H1 (cell line): Measurements from ENCODE around the gene ACVRL1. TPM values are rescaled to one million over a fixed set of nuclear protein-coding genes. Genes with fewer than 3 reads are reported as not detected.

Experiments
- CTCF ChIA-PET: fragments of 300-600 bp; sonication (Branson Sonifier 250); formaldehyde crosslinking; loops from one replicate; lab custom pipeline; 2021; ENCODE audit not compliant: partially characterized antibody; lab: Charles Lee
- POLR2A ChIA-PET: fragments of 300-600 bp; sonication (Branson Sonifier 250); formaldehyde crosslinking; loops from one replicate; lab custom pipeline; 2021; ENCODE audit warnings: inconsistent platforms; ENCODE audit not compliant: partially characterized antibody; lab: Charles Lee
- DNase-seq, 2 experiments: peaks; one replicate each; pipeline versions ENCODE4 v3.0.0 to v3.0.0-alpha.2; 2010 to 2022; ENCODE audit warnings: low spot score in 2 of 2, low read depth in 1 of 2, mixed read lengths in 1 of 2
- FAIRE-seq: peaks from 2 replicates; lab custom pipeline; 2011; peaks lifted over from hg19 to GRCh38; lab: Jason Lieb, UNC
- H2AFZ ChIP-seq: 2 replicates; pipeline ENCODE4 v1.8.1; 2012; ENCODE audit warnings: low read length, inconsistent platforms
- H2AK5ac ChIP-seq: 2 replicates; pipeline ENCODE4 v1.6.1; 2013; ENCODE audit warnings: low read depth, low read length
- H2BK120ac ChIP-seq: replicated peaks from 2 replicates; pipeline ENCODE3; 2013; ENCODE audit warnings: low read depth, low read length, inconsistent platforms
- H2BK12ac ChIP-seq: 2 replicates; pipeline ENCODE4 v1.6.1; 2013; ENCODE audit warnings: low read depth, low read length
- H2BK15ac ChIP-seq: 2 replicates; pipeline ENCODE4 v1.6.1; 2013; ENCODE audit warnings: low read length
- H2BK20ac ChIP-seq: 2 replicates; pipeline ENCODE4 v1.6.1; 2013; ENCODE audit warnings: low read length
- H2BK5ac ChIP-seq: 2 replicates; pipeline ENCODE4 v1.6.1; 2013; ENCODE audit warnings: low read depth, low read length
- H3K14ac ChIP-seq: 2 replicates; pipeline ENCODE4 v1.6.1; 2013; ENCODE audit warnings: inconsistent platforms; ENCODE audit not compliant: insufficient read length
- H3K18ac ChIP-seq: 2 replicates; pipeline ENCODE4 v1.6.1; 2013; ENCODE audit warnings: low read length; ENCODE audit errors: extremely low read depth
- H3K23ac ChIP-seq: 2 replicates; pipeline ENCODE4 v1.6.1; 2013; ENCODE audit warnings: inconsistent platforms; ENCODE audit not compliant: insufficient read length
- H3K23me2 ChIP-seq: 2 replicates; pipeline ENCODE4 v1.6.1; 2013; ENCODE audit warnings: low read depth, low read length
- H3K27ac ChIP-seq: 2 replicates; pipeline ENCODE4 v1.6.1; 2011; ENCODE audit warnings: low read depth, low read length, inconsistent platforms
- H3K27me3 ChIP-seq, 4 experiments: replicated peaks in 1 of 4; 1 replicate in 1 of 4; 2 replicates in 3 of 4; pipeline versions ENCODE4 v1.6.1 to v1.8.1; 2011 to 2013; ENCODE audit warnings: low read length in 3 of 4, mild to moderate bottlenecking in 3 of 4, inconsistent platforms in 2 of 4, mixed read lengths in 2 of 4, moderate library complexity in 1 of 4; ENCODE audit not compliant: control insufficient read depth in 3 of 4, insufficient read depth in 3 of 4; ENCODE audit errors: extremely low read depth in 1 of 4
- H3K36me3 ChIP-seq, 4 experiments: 2 replicates each; pipeline versions ENCODE4 v1.6.1 to v1.8.1; 2011 to 2013; ENCODE audit warnings: mild to moderate bottlenecking in 4 of 4, low read length in 3 of 4, moderate library complexity in 2 of 4, control low read depth in 1 of 4, inconsistent platforms in 1 of 4; ENCODE audit not compliant: insufficient read depth in 4 of 4, control insufficient read depth in 2 of 4
- H3K4ac ChIP-seq: replicated peaks from 2 replicates; pipeline ENCODE3; 2013; ENCODE audit warnings: low read length, low read depth, mixed read lengths, inconsistent platforms; ENCODE audit not compliant: insufficient read length
- H3K4me1 ChIP-seq, 4 experiments: replicated peaks in 1 of 4; 1 replicate in 1 of 4; 2 replicates in 3 of 4; pipeline versions ENCODE4 v1.6.1 to v1.8.1; 2011 to 2013; ENCODE audit warnings: low read length in 3 of 4, inconsistent platforms in 2 of 4, mixed read lengths in 1 of 4; ENCODE audit not compliant: insufficient read depth in 4 of 4, control insufficient read depth in 3 of 4
- H3K4me2 ChIP-seq, 2 experiments: 2 replicates each; pipeline versions ENCODE4 v1.6.1 to v1.8.1; 2011 to 2013; ENCODE audit warnings: low read depth in 2 of 2, low read length in 2 of 2, control low read depth in 1 of 2, inconsistent platforms in 1 of 2, mild to moderate bottlenecking in 1 of 2; ENCODE audit not compliant: insufficient read depth in 1 of 2
- H3K4me3 ChIP-seq, 4 experiments: fragments of 200-600, 300-600 bp in 1 of 4; sonication (generic), shearing (Covaris generic), sonication (Bioruptor Twin) in 1 of 4; 2 replicates each; pipeline versions ENCODE4 v1.5.1 to v1.8.1; 2011 to 2016; ENCODE audit warnings: low read length in 4 of 4, low read depth in 3 of 4, control low read depth in 2 of 4, inconsistent platforms in 2 of 4, mild to moderate bottlenecking in 2 of 4, mixed read lengths in 1 of 4, moderate library complexity in 1 of 4; ENCODE audit not compliant: insufficient read depth in 2 of 4; ENCODE audit errors: extremely low read depth in 1 of 4
- H3K56ac ChIP-seq: replicated peaks from 2 replicates; pipeline ENCODE3; 2013; ENCODE audit warnings: low read depth, mild to moderate bottlenecking, mixed read lengths, low read length, inconsistent platforms; ENCODE audit not compliant: insufficient read length
- H3K79me1 ChIP-seq: 2 replicates; pipeline ENCODE4 v1.6.1; 2013; ENCODE audit warnings: low read depth, low read length, control low read depth
- H3K79me2 ChIP-seq, 2 experiments: 2 replicates each; pipeline versions ENCODE4 v1.6.1 to v1.8.1; 2012 to 2013; ENCODE audit warnings: low read length in 2 of 2, mild to moderate bottlenecking in 2 of 2, inconsistent platforms in 1 of 2; ENCODE audit not compliant: insufficient read depth in 2 of 2, control insufficient read depth in 1 of 2
- H3K9ac ChIP-seq, 4 experiments: replicated peaks in 1 of 4; 1 replicate in 1 of 4; 2 replicates in 3 of 4; pipeline versions ENCODE4 v1.6.1 to v1.8.1; 2011 to 2013; ENCODE audit warnings: low read depth in 3 of 4, low read length in 3 of 4, control low read depth in 2 of 4, mild to moderate bottlenecking in 2 of 4, moderate library complexity in 2 of 4, inconsistent platforms in 1 of 4; ENCODE audit errors: extremely low read depth in 1 of 4
- H3K9me3 ChIP-seq, 2 experiments: 2 replicates each; pipeline versions ENCODE4 v1.6.1 to v1.8.1; 2012 to 2013; ENCODE audit warnings: mild to moderate bottlenecking in 2 of 2, moderate library complexity in 2 of 2, control low read depth in 1 of 2, inconsistent platforms in 1 of 2, low read depth in 1 of 2, low read length in 1 of 2, mixed read lengths in 1 of 2; ENCODE audit not compliant: insufficient read depth in 2 of 2
- H4K20me1 ChIP-seq, 2 experiments: replicated peaks in 1 of 2; 2 replicates each; pipeline versions ENCODE3 to v1.8.1; 2011 to 2013; ENCODE audit warnings: inconsistent platforms in 2 of 2, low read length in 2 of 2, mild to moderate bottlenecking in 1 of 2; ENCODE audit not compliant: insufficient read depth in 2 of 2, control insufficient read depth in 1 of 2
- H4K5ac ChIP-seq: 2 replicates; pipeline ENCODE4 v1.6.1; 2013; ENCODE audit warnings: low read length, low read depth, mixed read lengths, inconsistent platforms; ENCODE audit not compliant: insufficient read length
- H4K8ac ChIP-seq: 2 replicates; pipeline ENCODE4 v1.8.0; 2013; ENCODE audit warnings: mild to moderate bottlenecking, moderate library complexity, low read length, inconsistent platforms; ENCODE audit not compliant: insufficient read depth; ENCODE audit errors: extremely low read depth
- H4K91ac ChIP-seq: replicated peaks from 2 replicates; pipeline ENCODE3; 2013; ENCODE audit warnings: low read length, mixed read lengths, inconsistent platforms; ENCODE audit not compliant: insufficient read length
- KDM4A ChIP-seq: IDR thresholded peaks from one replicate; pipeline ENCODE4 v1.7.1; 2012; ENCODE audit warnings: low read depth, mild to moderate bottlenecking, moderate library complexity, low read length, inconsistent platforms; ENCODE audit not compliant: severe bottlenecking
- TAF7 ChIP-seq: optimal IDR thresholded peaks from 2 replicates; pipeline ENCODE3; 2011; ENCODE audit warnings: low read depth, mild to moderate bottlenecking, inconsistent platforms, low read length, moderate library complexity, borderline replicate concordance
- WGBS, 2 experiments: shearing (Covaris generic) in 1 of 2; methylation state at CpG; one replicate each; pipeline versions ENCODE4 v1.1.6 to v1.1.7; 2013 to 2015; ENCODE audit warnings: low lambda C conversion rate in 2 of 2, mixed read lengths in 2 of 2, inconsistent platforms in 1 of 2, low coverage in 1 of 2, missing lambda C conversion rate in 1 of 2; ENCODE audit not compliant: insufficient replicate concordance in 2 of 2, insufficient coverage in 1 of 2, insufficient read length in 1 of 2; ENCODE audit errors: extremely low coverage in 1 of 2, missing lambda C conversion rate in 1 of 2; 5-methylcytosine and 5-hydroxymethylcytosine counted together
- polyA plus RNA-seq, 7 experiments: library from polyadenylated mRNA; depleted of rRNA in 3 of 7; stranded (reverse) in 5 of 7; unstranded in 2 of 7; fragments of >200 nt in 5 of 7; fragments of 200-250 nt in 2 of 7; gene quantifications; 1 replicate in 5 of 7; 2 replicates in 1 of 7; 4 replicates in 1 of 7; pipeline versions ENCODE4 v1.2.1 to v1.2.3, GENCODE V29; 2011 to 2013; ENCODE audit warnings: missing spikeins in 2 of 7, mixed read lengths in 2 of 7
- total RNA-seq: library from RNA; stranded (reverse); fragmentation: NEBNext Ultra II Directional; extraction: Animal tissue kit (Norgen Biotek cat#: 25700); gene quantifications from 2 replicates; pipeline ENCODE4 v1.2.1, GENCODE V29; 2021

ACVRL1 gene
- total and polyA plus RNA-seq, 2 of the 8 experiments (the other 6 are each of a cell fraction or from before 2014, with no cell fraction given): 0.09 to 0.35 TPM

GRCh38 chr12:51905471-51906429, 1.6 kb upstream of the ACVRL1 start:
- no peak overlapping the region for H4K5ac ChIP-seq
- no peak overlapping the region for H2BK20ac ChIP-seq
- no peak overlapping the region for H4K8ac ChIP-seq
- no peak overlapping the region for H2BK12ac ChIP-seq
- 0 out of 2 replicates have a peak overlapping the region, but pooled peaks have one; percentile 51 for H2AFZ ChIP-seq
- H4K91ac ChIP-seq: no peak overlapping the region
- FAIRE-seq: no peak
- H2BK15ac ChIP-seq: 0 out of 2 replicates have a peak overlapping the region, but pooled peaks have one; percentile 81
- H3K23me2 ChIP-seq: peaks cover 6% of the 10 kb centered on the region
- peaks cover 4 to 25% (median 20%) of the 10 kb centered on the region in 4 experiments for H3K27me3 ChIP-seq
- DNase-seq: no peak
- no peak overlapping the region for H2BK120ac ChIP-seq
- no peak overlapping the region for H3K23ac ChIP-seq
- no peak overlapping the region for H2BK5ac ChIP-seq
- POLR2A ChIA-PET: interaction anchor here (1.3 to 1.8 kb wide), 2 partner anchors 11 to 49 kb away, joined by 4 to 5 read pairs; no protein-coding TSS in a partner anchor
- CTCF ChIA-PET: interaction anchor here (0.6 to 12.7 kb wide), 7 partner anchors 10 to 114 kb away, joined by 3 to 234 read pairs (median 5); no protein-coding TSS in a partner anchor
- H3K36me3 ChIP-seq: peaks cover 0 to 3% (median 0%) of the 10 kb centered on the region in 4 experiments; a peak in 1 of 8 replicates
- no peak overlapping the region for H2AK5ac ChIP-seq
- H3K79me2 ChIP-seq: no peaks in the 10 kb centered on the region
- H3K79me1 ChIP-seq: no peaks in the 10 kb centered on the region
- H3K4ac ChIP-seq: no peak overlapping the region
- no peak for TF ChIP-seq KDM4A
- TF ChIP-seq TAF7: no peak
- TF ChIP-seq, all 59 proteins: peak for 0
- 80% methylated on average over 18 of the region's 18 CpGs; no CpG with 5 or more reads in 1 of the 2 experiments for WGBS, 2 experiments
- Histone ChIP-seq H3K18ac (no peak overlapping the region), H4K20me1 (no peaks in the 10 kb centered on the region), H3K4me2 (peak overlapping the region in 1 of 2 experiments; percentile 48; a peak in 1 of 4 replicates), H3K9ac (no peak overlapping the region), H3K4me1 (no peaks in the 10 kb centered on the region), H3K27ac (no peak overlapping the region), H3K56ac (no peak overlapping the region), H3K14ac (no peak overlapping the region), H3K4me3 (no peak overlapping the region), H3K9me3 (no peaks in the 10 kb centered on the region)
